ENCODE measurements around the gene EVL. TPM values are rescaled to one million over a fixed set of nuclear protein-coding genes. Genes with fewer than 3 reads are reported as not detected.
A peak's percentile ranks its signal among the peaks of the same experiment; 100 is the strongest.

The EVL gene
- total RNA-seq, 2 experiments from 2014 or later, result 206 to 298 TPM

DNA sequence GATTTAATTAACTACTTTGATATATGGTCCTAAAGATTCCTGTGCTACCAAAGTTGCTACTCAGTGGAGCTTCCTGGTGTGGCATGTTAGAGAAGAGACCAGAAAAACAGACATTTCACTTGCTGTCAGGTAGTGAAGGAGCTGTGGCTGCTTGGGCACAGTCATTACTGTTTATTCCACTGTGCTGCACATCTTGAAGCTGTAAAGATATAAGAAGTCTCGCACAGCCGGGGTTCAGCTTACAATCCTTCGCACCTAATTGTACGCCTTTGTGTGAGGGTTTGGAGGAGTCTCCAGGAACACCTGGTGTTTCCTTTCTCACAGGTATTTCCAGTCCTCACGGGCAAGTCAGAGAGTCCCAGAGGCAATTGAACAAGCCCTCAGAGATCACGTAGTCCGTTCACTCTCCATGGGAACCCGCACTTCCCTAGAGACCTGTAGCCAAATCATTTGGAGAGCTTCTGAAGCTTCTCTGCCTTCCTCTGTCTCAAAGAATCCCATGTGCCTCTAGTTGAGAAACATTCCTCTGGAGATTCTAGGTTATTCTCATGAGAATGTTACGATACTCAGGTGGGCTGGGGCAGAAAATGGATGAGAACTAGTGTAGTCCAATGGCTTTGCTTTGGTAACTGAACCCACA lies 4.1 kb downstream of the EVL start:
- no peak for DNase-seq (ENCODE audit: low spot score)
- TF ChIP-seq EZH2phosphoT487 (IDR thresholded peaks at IDR 0.05; ENCODE audit: borderline replicate concordance, low read depth, low read length), result no peak
- TF ChIP-seq, protein P1, sequence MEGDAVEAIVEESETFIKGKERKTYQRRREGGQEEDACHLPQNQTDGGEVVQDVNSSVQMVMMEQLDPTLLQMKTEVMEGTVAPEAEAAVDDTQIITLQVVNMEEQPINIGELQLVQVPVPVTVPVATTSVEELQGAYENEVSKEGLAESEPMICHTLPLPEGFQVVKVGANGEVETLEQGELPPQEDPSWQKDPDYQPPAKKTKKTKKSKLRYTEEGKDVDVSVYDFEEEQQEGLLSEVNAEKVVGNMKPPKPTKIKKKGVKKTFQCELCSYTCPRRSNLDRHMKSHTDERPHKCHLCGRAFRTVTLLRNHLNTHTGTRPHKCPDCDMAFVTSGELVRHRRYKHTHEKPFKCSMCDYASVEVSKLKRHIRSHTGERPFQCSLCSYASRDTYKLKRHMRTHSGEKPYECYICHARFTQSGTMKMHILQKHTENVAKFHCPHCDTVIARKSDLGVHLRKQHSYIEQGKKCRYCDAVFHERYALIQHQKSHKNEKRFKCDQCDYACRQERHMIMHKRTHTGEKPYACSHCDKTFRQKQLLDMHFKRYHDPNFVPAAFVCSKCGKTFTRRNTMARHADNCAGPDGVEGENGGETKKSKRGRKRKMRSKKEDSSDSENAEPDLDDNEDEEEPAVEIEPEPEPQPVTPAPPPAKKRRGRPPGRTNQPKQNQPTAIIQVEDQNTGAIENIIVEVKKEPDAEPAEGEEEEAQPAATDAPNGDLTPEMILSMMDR (conservative IDR thresholded peaks at IDR 0.05; ENCODE audit: low read length), result no peak
- peaks cover 92% of the 10 kb centered on the region for H3K4me1 ChIP-seq (ENCODE audit: insufficient read depth, low read length, poor library complexity, severe bottlenecking)
- H3K79me2 ChIP-seq (ENCODE audit: insufficient read depth, low read depth, low read length), result peaks cover 89% of the 10 kb centered on the region
- 0 out of 2 replicates have a peak, but pooled peaks cover 2% of the 10 kb centered on the region for H4K20me1 ChIP-seq (ENCODE audit: insufficient read depth, low read length)
- BruUV-seq (replicated peaks), result no TSS peak
- no peaks in the 10 kb centered on the region for H3K9me2 ChIP-seq (ENCODE audit: insufficient read depth, low read length)
- H3K27ac ChIP-seq (ENCODE audit: low read depth, low read length, poor library complexity, severe bottlenecking), result peak overlapping the region; percentile 99
- H3K9me3 ChIP-seq (ENCODE audit: low read length), result no peaks in the 10 kb centered on the region
- H2AFZ ChIP-seq (ENCODE audit: low read length), result peak overlapping the region; percentile 6; the same call in 1 of the 2 replicates
- H3K36me3 ChIP-seq (ENCODE audit: insufficient read depth, low read length), result peaks cover 34% of the 10 kb centered on the region
- ChIA-PET CTCF (ENCODE audit: unreplicated experiment) (interaction anchor here (0.9 kb wide), 1 partner anchor 145 kb away, joined by 3 read pairs; no protein-coding TSS in a partner anchor), POLR2A (interaction anchor here (0.7 to 3.7 kb wide), 5 partner anchors 7 to 313 kb away, joined by 3 to 21 read pairs (median 5); no protein-coding TSS in a partner anchor)
- peak overlapping the region; percentile 74 for H3K4me3 ChIP-seq (ENCODE audit: low read depth, low read length, poor library complexity, severe bottlenecking)
- peak overlapping the region; percentile 97 for H3K4me2 ChIP-seq (ENCODE audit: low read length)
- intact Hi-C loops (cut with micrococcal nuclease; ENCODE audit: unreplicated experiment), result loop anchor here (5.0 to 10.0 kb wide), 4 partner anchors 88 to 584 kb away; partner anchors contain the start of genes CCNK, CYP46A1, DEGS2 and SETD3

DNA sequence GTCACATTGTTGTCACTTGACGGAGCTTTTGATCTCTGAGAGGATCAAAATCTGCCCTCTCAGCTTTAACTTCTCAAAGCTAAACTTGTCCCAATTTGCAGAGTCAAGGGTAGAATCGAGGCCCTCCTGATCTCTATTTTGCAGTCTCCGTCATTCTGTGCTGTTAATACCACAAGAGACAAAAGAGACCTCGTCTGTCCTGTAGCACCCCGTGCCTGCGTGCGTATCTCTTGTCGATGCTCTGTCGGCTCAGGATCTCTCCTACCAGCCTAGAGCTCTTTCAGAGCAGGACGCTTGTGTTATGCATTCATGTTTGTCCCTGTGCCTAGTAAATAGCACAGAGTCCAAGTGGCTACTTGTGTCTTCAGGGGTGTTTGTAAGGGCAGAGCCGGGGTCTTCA lies 5.1 kb downstream of the EVL start:
- no TSS peak for BruUV-seq (replicated peaks)
- Histone ChIP-seq H3K27ac (ENCODE audit: low read depth, low read length, poor library complexity, severe bottlenecking) (peak overlapping the region; percentile 99), H3K4me1 (ENCODE audit: insufficient read depth, low read length, poor library complexity, severe bottlenecking) (peaks cover 84% of the 10 kb centered on the region), H3K79me2 (ENCODE audit: insufficient read depth, low read depth, low read length) (peaks cover 98% of the 10 kb centered on the region), H3K4me3 (ENCODE audit: low read depth, low read length, poor library complexity, severe bottlenecking) (peak overlapping the region; percentile 18), H3K4me2 (ENCODE audit: low read length) (peak overlapping the region; percentile 58), H4K20me1 (ENCODE audit: insufficient read depth, low read length) (0 out of 2 replicates have a peak, but pooled peaks cover 4% of the 10 kb centered on the region), H3K9me3 (ENCODE audit: low read length) (no peaks in the 10 kb centered on the region), H3K9me2 (ENCODE audit: insufficient read depth, low read length) (no peaks in the 10 kb centered on the region), H3K36me3 (ENCODE audit: insufficient read depth, low read length) (peaks cover 45% of the 10 kb centered on the region), H2AFZ (ENCODE audit: low read length) (no peak overlapping the region)
- ChIA-PET POLR2A (interaction anchor here (1.8 to 3.7 kb wide), 2 partner anchors 8 to 86 kb away, joined by 4 to 21 read pairs; no protein-coding TSS in a partner anchor), CTCF (ENCODE audit: unreplicated experiment) (no interaction called here)
- no peak for TF ChIP-seq EZH2phosphoT487 (IDR thresholded peaks at IDR 0.05; ENCODE audit: borderline replicate concordance, low read depth, low read length)
- TF ChIP-seq, protein P1 (conservative IDR thresholded peaks at IDR 0.05; ENCODE audit: low read length), result no peak
- intact Hi-C loops (cut with micrococcal nuclease; ENCODE audit: unreplicated experiment), result no loop called here
- DNase-seq (ENCODE audit: low spot score), result no peak

DNA sequence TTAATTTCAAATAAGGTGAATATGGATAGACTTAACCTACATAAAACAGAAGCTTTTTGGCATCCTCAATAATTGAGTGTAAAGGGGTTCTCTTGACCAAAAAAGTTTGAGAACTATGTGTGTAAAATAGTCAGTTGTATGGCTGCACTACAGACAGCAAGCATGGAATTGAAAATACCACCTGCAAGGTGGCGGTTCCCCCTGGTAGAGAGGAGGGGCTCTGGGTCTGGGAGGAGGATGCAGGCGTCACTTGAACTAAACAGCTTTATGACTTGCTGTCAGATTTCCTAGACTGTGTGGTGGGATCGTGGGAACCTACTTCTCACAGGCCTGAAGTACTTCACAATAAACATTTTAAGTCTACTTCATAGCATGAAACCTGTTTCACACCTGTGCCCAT lies 6.3 kb downstream of the EVL start:
- H3K4me1 ChIP-seq (ENCODE audit: insufficient read depth, low read length, poor library complexity, severe bottlenecking), result peaks cover 72% of the 10 kb centered on the region
- no TSS peak for BruUV-seq (replicated peaks)
- no peak overlapping the region for H2AFZ ChIP-seq (ENCODE audit: low read length)
- intact Hi-C loops (cut with micrococcal nuclease; ENCODE audit: unreplicated experiment), result no loop called here
- no peaks in the 10 kb centered on the region for H3K9me3 ChIP-seq (ENCODE audit: low read length)
- DNase-seq (ENCODE audit: low spot score), result peak; percentile 68
- 0 out of 2 replicates have a peak, but pooled peaks cover 4% of the 10 kb centered on the region for H4K20me1 ChIP-seq (ENCODE audit: insufficient read depth, low read length)
- peaks cover 57% of the 10 kb centered on the region for H3K36me3 ChIP-seq (ENCODE audit: insufficient read depth, low read length)
- H3K4me2 ChIP-seq (ENCODE audit: low read length), result peak overlapping the region; percentile 58
- peak overlapping the region; percentile 99 for H3K27ac ChIP-seq (ENCODE audit: low read depth, low read length, poor library complexity, severe bottlenecking)
- H3K9me2 ChIP-seq (ENCODE audit: insufficient read depth, low read length), result no peaks in the 10 kb centered on the region
- TF ChIP-seq EZH2phosphoT487 (IDR thresholded peaks at IDR 0.05; ENCODE audit: borderline replicate concordance, low read depth, low read length), result no peak
- TF ChIP-seq, protein P1 (conservative IDR thresholded peaks at IDR 0.05; ENCODE audit: low read length), result no peak
- CTCF ChIA-PET (ENCODE audit: unreplicated experiment), result interaction anchor here (1.4 kb wide), 1 partner anchor 12 kb away, joined by 5 read pairs; no protein-coding TSS in a partner anchor
- peak overlapping the region; percentile 18 for H3K4me3 ChIP-seq (ENCODE audit: low read depth, low read length, poor library complexity, severe bottlenecking)
- POLR2A ChIA-PET, result interaction anchor here (0.6 to 3.7 kb wide), 9 partner anchors 8 to 311 kb away, joined by 3 to 21 read pairs (median 3); no protein-coding TSS in a partner anchor
- peaks cover 90% of the 10 kb centered on the region for H3K79me2 ChIP-seq (ENCODE audit: insufficient read depth, low read depth, low read length)
